SK-N-SH (cell line): Measurements from ENCODE around the gene ARHGEF26. TPM values are rescaled to one million over a fixed set of nuclear protein-coding genes. Genes with fewer than 3 reads are reported as not detected.

Experiments
- CTCF ChIA-PET: fragments of 300-600, 350-600 bp; formaldehyde crosslinking; extraction: SDS; loops from one replicate; lab custom pipeline; 2021; lab: Yijun Ruan, JAX
- POLR2A ChIA-PET: fragments of 350-600 bp; sonication (Branson Sonifier 250); formaldehyde crosslinking; extraction: SDS; loops from one replicate; lab custom pipeline; 2020; ENCODE audit warnings: antibody characterized with exemption, inconsistent platforms; lab: Yijun Ruan, JAX
- DNase-seq: peaks from one replicate; pipeline ENCODE4 v3.0.0; 2012
- H2AFZ ChIP-seq: fragments of 200-600 bp; sonication (generic); 2 replicates; pipeline ENCODE4 v1.8.1; 2016; ENCODE audit warnings: antibody characterized with exemption, mild to moderate bottlenecking, low read depth
- H3F3A ChIP-seq: fragments of 200-600 bp; sonication (generic); replicated peaks from 2 replicates; pipeline ENCODE3; 2016; ENCODE audit warnings: antibody characterized with exemption, mild to moderate bottlenecking; ENCODE audit not compliant: insufficient read depth
- H3K27ac ChIP-seq, 2 experiments: fragments of 200-500 bp in 1 of 2; fragments of 200-600 bp in 1 of 2; sonication (Bioruptor generic) in 1 of 2; sonication (generic), shearing (Covaris generic) in 1 of 2; 2 replicates each; pipeline versions ENCODE4 v1.5.1 to v1.6.1; 2014 to 2016; ENCODE audit warnings: low read depth in 2 of 2, inconsistent platforms in 1 of 2, low read length in 1 of 2, mild to moderate bottlenecking in 1 of 2, mixed read lengths in 1 of 2
- H3K27me3 ChIP-seq: fragments of 200-600 bp; sonication (generic), shearing (Covaris generic); 2 replicates; pipeline ENCODE4 v1.6.1; 2016; ENCODE audit warnings: mixed run types; ENCODE audit not compliant: insufficient read depth
- H3K36me3 ChIP-seq, 2 experiments: fragments of 200-500 bp in 1 of 2; fragments of 200-600 bp in 1 of 2; sonication (Bioruptor generic) in 1 of 2; sonication (generic) in 1 of 2; replicated peaks in 1 of 2; 2 replicates each; pipeline versions ENCODE3 to v1.5.1; 2014 to 2016; ENCODE audit warnings: low read length in 1 of 2, mild to moderate bottlenecking in 1 of 2; ENCODE audit not compliant: insufficient read depth in 2 of 2, control insufficient read depth in 1 of 2
- H3K4me1 ChIP-seq, 2 experiments: fragments of 200-500 bp in 1 of 2; fragments of 200-600 bp in 1 of 2; sonication (Bioruptor generic) in 1 of 2; sonication (generic), shearing (Covaris generic) in 1 of 2; 2 replicates each; pipeline versions ENCODE4 v1.5.1 to v1.6.1; 2014 to 2016; ENCODE audit warnings: low read depth in 1 of 2, low read length in 1 of 2, mixed run types in 1 of 2; ENCODE audit not compliant: insufficient read depth in 2 of 2, control insufficient read depth in 1 of 2
- H3K4me2 ChIP-seq: fragments of 200-600 bp; sonication (generic), shearing (Covaris generic); 2 replicates; pipeline ENCODE4 v1.6.1; 2017; ENCODE audit warnings: mixed run types
- H3K4me3 ChIP-seq, 2 experiments: fragments of 200-500 bp in 1 of 2; fragments of 200-600 bp in 1 of 2; sonication (Bioruptor generic) in 1 of 2; sonication (generic), shearing (Covaris generic) in 1 of 2; 2 replicates each; pipeline versions ENCODE4 v1.5.1 to v1.8.1; 2014 to 2016; ENCODE audit warnings: low read depth in 2 of 2, inconsistent platforms in 1 of 2, low read length in 1 of 2, mild to moderate bottlenecking in 1 of 2, mixed read lengths in 1 of 2, moderate library complexity in 1 of 2
- H3K79me2 ChIP-seq: fragments of 200-600 bp; sonication (generic); 2 replicates; pipeline ENCODE4 v1.8.1; 2017; ENCODE audit warnings: mild to moderate bottlenecking; ENCODE audit not compliant: insufficient read depth
- H3K9ac ChIP-seq: fragments of 200-600 bp; sonication (generic); 2 replicates; pipeline ENCODE4 v1.6.1; 2017; ENCODE audit warnings: mixed run types
- H3K9me2 ChIP-seq: fragments of 200-600 bp; sonication (generic); 2 replicates; pipeline ENCODE4 v1.6.1; 2017; ENCODE audit warnings: mixed run types
- H3K9me3 ChIP-seq: fragments of 200-600 bp; sonication (generic); 2 replicates; pipeline ENCODE4 v1.6.1; 2017; ENCODE audit warnings: mixed run types, mild to moderate bottlenecking, moderate library complexity
- H4K20me1 ChIP-seq: fragments of 200-600 bp; sonication (generic); 2 replicates; pipeline ENCODE4 v1.6.1; 2017; ENCODE audit warnings: mild to moderate bottlenecking, mixed run types; ENCODE audit not compliant: insufficient read depth
- CHD2 ChIP-seq: fragments of 150-350 bp; IDR thresholded peaks from 2 replicates; pipeline ENCODE4 v1.6.1; 2018; ENCODE audit warnings: low read length; ENCODE audit not compliant: partially characterized antibody
- EZH2phosphoT487 ChIP-seq: fragments of 200-600 bp; sonication (generic); IDR thresholded peaks from 2 replicates; pipeline ENCODE4 v1.6.1; 2017; ENCODE audit warnings: low read depth, mixed run types, mild to moderate bottlenecking, antibody characterized with exemption, moderate library complexity, borderline replicate concordance
- GABPA ChIP-seq: IDR thresholded peaks from 2 replicates; pipeline ENCODE4 v1.4.0; 2012; ENCODE audit warnings: low read depth, mild to moderate bottlenecking
- MAX ChIP-seq: IDR thresholded peaks from 2 replicates; pipeline ENCODE4 v1.4.0; 2012; ENCODE audit warnings: low read depth
- MXI1 ChIP-seq: IDR thresholded peaks from 2 replicates; pipeline ENCODE4 v1.6.1; 2012; ENCODE audit warnings: mild to moderate bottlenecking, low read depth, low read length, improper control_type of control experiment
- RCOR1 ChIP-seq: fragments of 150-350 bp; IDR thresholded peaks from 2 replicates; pipeline ENCODE4 v1.6.1; 2017; ENCODE audit warnings: antibody characterized with exemption, low read length
- RFX5 ChIP-seq: IDR thresholded peaks from 2 replicates; pipeline ENCODE4 v1.6.1; 2012; ENCODE audit warnings: mild to moderate bottlenecking, improper control_type of control experiment, low read length
- SIN3A ChIP-seq: IDR thresholded peaks from 2 replicates; pipeline ENCODE4 v1.6.1; 2012; ENCODE audit warnings: low read depth, mild to moderate bottlenecking, low read length, moderate library complexity, borderline replicate concordance
- SMC3 ChIP-seq: IDR thresholded peaks from 2 replicates; pipeline ENCODE4 v1.6.1; 2012; ENCODE audit warnings: low read depth, low read length, improper control_type of control experiment
- USF1 ChIP-seq: IDR thresholded peaks from 2 replicates; pipeline ENCODE4 v1.4.0; 2012; ENCODE audit warnings: low read depth, borderline replicate concordance
- ZBTB33 ChIP-seq: IDR thresholded peaks from 2 replicates; pipeline ENCODE4 v1.4.0; 2012; ENCODE audit warnings: low read depth, borderline replicate concordance
- WGBS: methylation state at CpG from one replicate; pipeline ENCODE4 v1.1.6; 2017; ENCODE audit warnings: low lambda C conversion rate; 5-methylcytosine and 5-hydroxymethylcytosine counted together
- polyA plus RNA-seq, 3 experiments: library from polyadenylated mRNA; depleted of rRNA; stranded (reverse); fragments of >200 nt; gene quantifications; 2 replicates each; pipeline ENCODE4 v1.2.3, GENCODE V29; 2012

ARHGEF26 gene
- polyA plus RNA-seq, 1 of the 3 experiments (the other 2 are of a cell fraction) = 1.2 TPM

GRCh38 chr3:154112146-154112852, 8.9 kb upstream of the ARHGEF26 start:
- no peak for DNase-seq
- Histone ChIP-seq H3F3A (no peaks in the 10 kb centered on the region), H3K9me3 (no peaks in the 10 kb centered on the region), H3K27me3 (no peaks in the 10 kb centered on the region), H3K4me3 (no peak overlapping the region), H3K4me2 (no peak overlapping the region), H2AFZ (no peak overlapping the region), H3K9ac (no peak overlapping the region), H3K79me2 (no peaks in the 10 kb centered on the region), H4K20me1 (no peaks in the 10 kb centered on the region), H3K27ac (no peak overlapping the region), H3K36me3 (no peaks in the 10 kb centered on the region), H3K9me2 (no peaks in the 10 kb centered on the region), H3K4me1 (peaks cover 0 to 2% of the 10 kb centered on the region in 2 experiments; a peak in 1 of 4 replicates)
- CTCF ChIA-PET = interaction anchor here (0.5 to 2.1 kb wide), 3 partner anchors 12 to 1364 kb away, joined by 3 to 5 read pairs (median 3); no protein-coding TSS in a partner anchor
- TF ChIP-seq RCOR1 (no peak), MAX (no peak), SMC3 (no peak), MXI1 (no peak), GABPA (no peak), CHD2 (no peak), ZBTB33 (no peak), SIN3A (no peak), USF1 (no peak)
- POLR2A ChIA-PET = no interaction called here
- WGBS = 46% methylated on average over 3 of the region's 3 CpGs

GRCh38 chr3:154113609-154114008, 7.6 kb upstream of the ARHGEF26 start:
- no peak overlapping the region for H2AFZ ChIP-seq
- H3K4me3 ChIP-seq = no peak overlapping the region
- no peak for TF ChIP-seq EZH2phosphoT487
- no peak for TF ChIP-seq RFX5
- H3F3A ChIP-seq = no peaks in the 10 kb centered on the region
- H3K9me3 ChIP-seq = no peaks in the 10 kb centered on the region
- H3K79me2 ChIP-seq = no peaks in the 10 kb centered on the region
- peaks cover 0 to 2% of the 10 kb centered on the region in 2 experiments; a peak in 1 of 4 replicates for H3K4me1 ChIP-seq
- no peaks in the 10 kb centered on the region for H3K27me3 ChIP-seq
- H3K9me2 ChIP-seq = no peaks in the 10 kb centered on the region
- no peaks in the 10 kb centered on the region for H4K20me1 ChIP-seq
- ChIA-PET POLR2A (no interaction called here), CTCF (interaction anchor here (1.5 kb wide), 1 partner anchor 11 kb away, joined by 3 read pairs; no protein-coding TSS in a partner anchor)
- no peak overlapping the region for H3K4me2 ChIP-seq
- no peak overlapping the region for H3K9ac ChIP-seq
- no peak for DNase-seq
- H3K36me3 ChIP-seq = no peaks in the 10 kb centered on the region
- H3K27ac ChIP-seq = no peak overlapping the region
- WGBS = 47% methylated on average over 5 of the region's 5 CpGs
